ENCODE measurements around the gene LRRC7.

LRRC7 gene

DNA sequence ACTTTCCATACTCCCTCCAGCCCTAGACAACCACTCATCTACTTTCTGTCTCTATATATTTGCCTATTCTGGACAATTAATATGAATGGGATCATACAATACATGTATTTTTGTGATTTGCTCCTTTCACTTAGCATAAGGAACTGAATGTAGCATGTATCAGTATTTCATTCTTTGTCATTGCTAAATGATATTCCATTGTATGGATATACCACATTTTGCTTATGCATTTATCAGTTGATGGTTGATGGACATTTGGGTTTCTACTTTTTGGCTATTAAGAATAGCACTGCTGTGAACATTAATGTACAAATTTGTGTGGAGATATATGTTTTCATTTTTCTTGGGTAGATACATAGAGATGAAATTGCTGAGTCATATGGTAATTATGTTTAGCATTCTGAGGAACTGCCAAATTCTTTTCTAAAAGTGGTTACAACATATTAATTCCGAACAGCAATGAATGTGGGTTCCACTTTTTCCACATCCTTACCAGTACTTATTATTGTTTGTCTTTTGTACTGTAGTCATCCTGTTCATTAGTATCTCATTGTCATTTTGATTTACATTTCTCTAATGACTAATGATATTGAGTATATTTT is 516.7 kb downstream of the LRRC7 start:
- DNase-seq (ENCODE audit: low read depth in 2 of 3, low spot score in 2 of 3) = no peak

GRCh38 chr1:70085521-70085920 is 517.8 kb downstream of the LRRC7 start:
- DNase-seq (ENCODE audit: low read depth in 2 of 3, low spot score in 2 of 3) = no peak

DNA sequence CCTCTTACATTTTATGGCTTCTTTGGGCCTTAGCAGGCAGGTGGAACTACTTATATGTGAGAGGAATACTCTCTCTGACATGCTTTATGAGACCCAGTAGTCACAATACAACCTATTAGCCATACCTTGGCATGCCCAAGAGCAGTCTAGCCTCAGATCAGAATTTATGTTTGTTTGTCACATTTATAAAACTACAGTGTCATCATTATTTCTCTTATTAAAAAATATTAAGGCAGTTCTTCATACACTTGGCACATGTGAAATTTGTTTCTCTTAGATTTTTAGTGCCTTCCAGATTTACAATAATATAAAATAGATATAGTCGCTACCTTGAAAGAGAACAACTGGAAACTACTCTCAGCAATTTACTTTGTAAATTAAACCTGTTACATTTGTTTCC is 519.2 kb downstream of the LRRC7 start:
- no peak for DNase-seq (ENCODE audit: low read depth in 2 of 3, low spot score in 2 of 3)

DNA sequence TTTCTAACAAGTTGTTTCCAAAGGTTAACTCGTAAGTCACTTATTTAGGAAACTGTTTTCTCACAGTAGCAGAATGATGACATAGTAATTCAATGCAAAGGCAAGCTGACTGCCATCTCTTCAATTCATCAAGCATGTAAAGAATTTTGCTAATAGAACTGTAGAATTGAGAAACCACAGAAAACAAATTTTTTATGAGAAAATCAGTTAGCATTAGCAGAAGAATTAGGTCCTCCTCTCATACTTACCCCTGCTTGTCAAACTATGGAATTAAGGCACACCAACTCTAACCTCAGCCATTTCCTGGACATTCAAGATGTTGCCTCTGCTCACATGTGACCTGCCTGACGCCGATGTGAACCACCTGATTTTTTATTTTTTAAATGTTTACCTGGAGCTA is 522.4 kb downstream of the LRRC7 start:
- DNase-seq (ENCODE audit: low read depth in 2 of 3, low spot score in 2 of 3) = no peak

- no peak for DNase-seq (ENCODE audit: low read depth in 2 of 3, low spot score in 2 of 3)
These were observed 523.2 kb downstream of the LRRC7 start for GRCh38 chr1:70090875-70091274.

GRCh38 chr1:70091811-70092210 is 524.1 kb downstream of the LRRC7 start:
- DNase-seq (ENCODE audit: low read depth in 2 of 3, low spot score in 2 of 3) = no peak

GRCh38 chr1:70092526-70092925 is 524.8 kb downstream of the LRRC7 start:
- DNase-seq (ENCODE audit: low read depth in 2 of 3, low spot score in 2 of 3) = no peak

DNA sequence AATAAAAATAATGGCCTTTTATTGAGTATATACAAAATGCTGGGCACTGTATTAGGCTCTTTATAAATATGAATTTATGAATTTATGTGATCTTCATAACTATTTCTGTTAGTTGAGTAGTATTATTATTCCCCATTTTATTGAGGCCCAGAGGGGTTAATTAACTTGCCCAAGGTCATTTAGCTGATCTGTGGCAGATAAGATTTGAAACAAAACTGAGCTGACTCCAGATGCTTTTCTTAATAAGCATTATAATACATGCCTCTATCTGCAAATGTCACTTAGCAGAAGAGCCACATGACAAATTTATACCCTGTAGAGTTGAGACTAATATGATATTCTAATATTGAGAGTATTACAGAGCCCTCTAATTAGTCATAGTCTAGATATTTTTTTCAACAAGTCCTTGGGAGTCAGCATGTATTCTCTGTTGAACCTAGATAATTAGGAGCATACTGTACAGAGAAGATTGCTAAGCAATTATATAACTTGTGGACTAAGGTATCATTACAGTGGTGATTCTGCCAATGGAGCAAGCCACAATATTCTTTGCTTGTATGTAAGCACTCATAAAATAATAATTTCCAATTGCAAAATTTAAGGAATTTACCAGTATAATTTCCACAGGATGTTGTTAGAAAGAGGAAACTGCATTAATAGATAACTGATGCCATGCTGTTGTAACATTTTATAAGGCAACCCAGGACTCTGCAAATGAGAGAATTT is 525.7 kb downstream of the LRRC7 start:
- no peak for DNase-seq (ENCODE audit: low read depth in 2 of 3, low spot score in 2 of 3)

DNA sequence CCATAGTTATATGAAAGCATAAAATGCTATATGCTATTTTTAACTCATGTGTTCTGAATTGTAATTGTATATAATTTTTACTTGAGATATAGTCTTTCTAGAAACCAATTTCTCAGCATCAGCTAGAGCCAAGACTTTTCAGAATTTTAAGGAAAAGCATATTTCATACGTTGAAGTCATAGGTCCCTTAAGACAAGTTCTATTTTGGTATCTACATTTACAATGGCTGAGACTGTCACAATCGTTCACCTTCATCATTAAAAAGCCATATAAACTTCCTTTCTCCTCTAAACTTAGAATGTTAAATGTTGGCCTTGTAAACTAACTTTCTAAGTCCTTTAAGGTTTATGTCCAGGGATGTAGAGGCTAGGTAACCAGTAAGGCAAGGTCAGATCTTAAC is 533.5 kb downstream of the LRRC7 start:
- no peak for DNase-seq (ENCODE audit: low read depth in 2 of 3, low spot score in 2 of 3)

DNA sequence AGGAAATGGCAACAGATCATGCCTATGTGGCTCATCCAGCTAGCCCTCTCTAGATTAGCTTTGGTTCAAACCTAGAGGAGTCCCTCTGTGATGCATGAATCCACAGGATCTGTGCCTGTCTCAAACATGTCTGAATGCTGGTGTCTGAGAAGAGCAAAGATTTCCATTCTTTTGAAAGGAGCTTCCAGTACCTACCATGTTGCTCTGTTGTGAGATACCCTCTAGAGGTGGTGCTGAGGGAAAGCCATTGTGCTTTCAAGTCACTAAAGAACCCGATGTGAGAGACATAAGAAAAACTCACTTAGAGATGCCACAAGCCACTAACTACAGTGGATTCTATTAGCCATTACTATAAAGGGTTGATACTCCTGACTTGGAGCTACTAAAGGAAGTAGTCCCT is 534.1 kb downstream of the LRRC7 start:
- DNase-seq (ENCODE audit: low read depth in 2 of 3, low spot score in 2 of 3) = no peak

DNA sequence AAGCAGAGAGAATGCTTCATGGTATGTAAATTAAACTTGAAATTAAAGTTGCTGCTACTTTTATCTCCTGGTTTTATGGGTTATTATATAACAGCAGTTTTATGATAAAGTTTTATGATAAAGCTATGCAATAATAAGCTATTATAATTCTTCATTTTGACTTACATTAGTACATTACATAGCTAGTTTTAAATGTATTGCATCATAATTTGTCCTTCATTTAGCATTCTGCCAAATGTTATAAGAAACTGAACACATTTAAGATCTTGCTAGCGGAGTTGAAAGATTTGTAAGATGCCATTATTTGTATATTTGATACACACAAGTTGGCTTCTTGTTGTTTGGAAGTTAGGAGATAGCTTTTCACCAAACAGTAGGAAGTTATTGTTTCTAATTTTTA is 536.0 kb downstream of the LRRC7 start:
- no peak for DNase-seq (ENCODE audit: low read depth in 2 of 3, low spot score in 2 of 3)

GRCh38 chr1:70109241-70109640 is 541.5 kb downstream of the LRRC7 start:
- DNase-seq (ENCODE audit: low read depth in 2 of 3, low spot score in 2 of 3) = no peak

GRCh38 chr1:70112838-70113237 is 545.1 kb downstream of the LRRC7 start:
- DNase-seq (ENCODE audit: low read depth in 2 of 3, low spot score in 2 of 3) = no peak

DNA sequence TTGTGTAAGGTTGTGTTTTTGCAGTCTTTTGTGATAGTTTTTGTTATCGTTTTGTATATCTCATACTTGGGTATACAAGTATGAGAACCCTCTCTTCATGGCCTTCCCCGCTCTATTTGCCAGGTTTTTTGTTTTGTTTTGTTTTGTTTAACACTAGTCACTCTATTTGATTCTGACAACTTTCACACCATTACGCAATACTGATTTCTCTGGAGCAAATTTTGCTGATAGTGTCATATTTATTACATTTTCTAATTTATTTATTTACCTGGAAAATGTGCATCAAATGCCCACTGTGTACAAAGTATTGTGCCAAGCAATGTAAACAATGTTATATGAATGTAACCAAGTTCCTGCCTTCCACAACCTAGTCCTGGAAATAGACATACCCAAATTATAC is 547.6 kb downstream of the LRRC7 start:
- no peak for DNase-seq (ENCODE audit: low read depth in 2 of 3, low spot score in 2 of 3)

DNA sequence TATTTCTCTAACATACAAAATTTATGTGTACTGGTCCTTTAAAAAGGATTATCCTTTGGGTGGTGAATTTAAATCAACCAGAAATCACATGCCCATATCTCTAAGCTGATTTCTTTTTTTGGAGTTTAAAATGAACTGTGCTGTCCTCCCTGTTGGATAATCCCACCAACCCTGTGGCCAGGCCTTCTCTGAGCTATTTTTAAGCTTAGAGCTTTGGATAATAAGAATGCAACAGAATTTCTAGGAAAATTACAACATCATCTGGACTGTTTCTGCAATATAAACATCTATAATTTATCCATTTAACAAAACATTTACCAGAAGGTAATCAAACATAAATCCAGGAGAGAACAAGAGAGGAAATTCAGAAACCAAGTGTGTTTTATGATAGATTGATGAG is 549.3 kb downstream of the LRRC7 start:
- DNase-seq (ENCODE audit: low read depth in 2 of 3, low spot score in 2 of 3) = no peak

GRCh38 chr1:70134148-70134547 is 566.4 kb downstream of the LRRC7 start:
- DNase-seq (ENCODE audit: low read depth in 2 of 3, low spot score in 2 of 3) = no peak

DNA sequence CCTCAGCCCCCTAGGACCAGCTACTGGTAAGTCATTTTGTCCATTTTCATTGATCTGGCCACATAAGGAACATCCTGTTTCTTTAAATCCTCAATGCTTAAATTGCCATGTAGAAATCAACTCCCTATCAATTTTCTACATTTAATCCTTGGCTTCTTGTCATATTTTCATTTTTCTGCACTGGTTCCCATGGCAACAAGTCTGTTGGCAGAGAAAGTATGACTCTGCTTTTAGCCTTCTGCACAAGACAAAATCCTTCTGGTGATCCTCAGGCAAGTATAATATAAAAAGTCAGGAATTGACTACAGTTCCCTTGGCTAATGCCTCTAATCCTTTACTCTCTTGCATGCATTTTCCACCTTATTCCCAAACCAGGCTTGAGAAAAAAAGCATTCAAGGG is 572.6 kb downstream of the LRRC7 start:
- no peak for DNase-seq (ENCODE audit: low read depth in 2 of 3, low spot score in 2 of 3)

GRCh38 chr1:70140894-70141293 is 573.2 kb downstream of the LRRC7 start:
- DNase-seq (ENCODE audit: low read depth in 2 of 3, low spot score in 2 of 3) = no peak

GRCh38 chr1:70142075-70142474 is 574.4 kb downstream of the LRRC7 start:
- DNase-seq (ENCODE audit: low read depth in 2 of 3, low spot score in 2 of 3) = no peak

- no peak for DNase-seq (ENCODE audit: low read depth in 2 of 3, low spot score in 2 of 3)
These were observed 575.4 kb downstream of the LRRC7 start for GRCh38 chr1:70143048-70143659.

GRCh38 chr1:70146488-70146887 is 578.8 kb downstream of the LRRC7 start:
- no peak for DNase-seq (ENCODE audit: low read depth in 2 of 3, low spot score in 2 of 3)

DNA sequence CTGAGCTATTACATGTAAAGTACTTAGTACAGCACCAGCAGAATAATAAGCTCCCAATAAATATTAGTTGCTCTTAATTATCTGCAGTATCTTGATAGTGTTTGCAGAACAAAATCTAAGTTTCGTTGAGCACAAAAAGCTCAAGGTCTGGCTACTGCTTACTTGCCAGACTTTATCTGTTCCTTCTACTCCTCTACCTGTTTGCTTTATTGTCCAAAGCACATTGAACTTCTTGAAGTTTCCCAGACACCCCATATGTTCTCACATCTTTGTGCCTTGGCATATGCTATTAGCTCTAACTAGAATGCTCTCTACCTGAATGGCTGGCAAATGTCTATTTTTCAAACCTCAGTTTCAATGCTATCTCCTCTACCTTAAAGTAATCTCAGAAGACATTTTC is 582.7 kb downstream of the LRRC7 start:
- DNase-seq (ENCODE audit: low read depth in 2 of 3, low spot score in 2 of 3) = no peak

- DNase-seq (ENCODE audit: low read depth in 2 of 3, low spot score in 2 of 3) = no peak
These were observed 586.0 kb downstream of the LRRC7 start for GRCh38 chr1:70153739-70154138.

All from activated CD8-positive, alpha-beta memory T cell treated with anti-CD3 and anti-CD28 coated beads for 48 hours (primary cell).